ENCODE measurements around the gene PRKCE. TPM values are rescaled to one million over a fixed set of nuclear protein-coding genes. Genes with fewer than 3 reads are reported as not detected.

Gene PRKCE
- polyA plus RNA-seq, 1 experiment: 16.7 TPM

DNA sequence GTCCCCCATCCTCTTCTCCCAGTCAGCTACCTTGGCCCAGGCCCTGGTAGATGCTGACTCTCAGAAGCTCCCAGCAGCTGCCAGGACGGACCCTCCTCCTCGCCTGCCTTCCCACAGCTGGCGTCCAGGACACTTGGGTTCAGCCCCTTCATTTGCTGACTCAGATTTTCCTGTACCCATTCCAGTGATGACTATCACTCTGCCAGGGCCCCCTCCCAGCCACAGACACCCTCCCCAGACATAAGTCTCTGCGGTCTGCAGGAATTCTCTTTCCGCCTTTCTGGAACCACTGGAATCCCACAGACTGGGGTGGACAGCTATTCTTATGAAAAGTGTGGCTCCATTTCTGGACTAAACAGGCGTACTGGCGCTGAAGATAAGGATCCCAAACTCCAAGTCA, 385.5 kb downstream of the PRKCE start:
- H3K4me3 ChIP-seq (ENCODE audit: low read depth, low read length): no peak overlapping the region
- TF ChIP-seq, protein P1, sequence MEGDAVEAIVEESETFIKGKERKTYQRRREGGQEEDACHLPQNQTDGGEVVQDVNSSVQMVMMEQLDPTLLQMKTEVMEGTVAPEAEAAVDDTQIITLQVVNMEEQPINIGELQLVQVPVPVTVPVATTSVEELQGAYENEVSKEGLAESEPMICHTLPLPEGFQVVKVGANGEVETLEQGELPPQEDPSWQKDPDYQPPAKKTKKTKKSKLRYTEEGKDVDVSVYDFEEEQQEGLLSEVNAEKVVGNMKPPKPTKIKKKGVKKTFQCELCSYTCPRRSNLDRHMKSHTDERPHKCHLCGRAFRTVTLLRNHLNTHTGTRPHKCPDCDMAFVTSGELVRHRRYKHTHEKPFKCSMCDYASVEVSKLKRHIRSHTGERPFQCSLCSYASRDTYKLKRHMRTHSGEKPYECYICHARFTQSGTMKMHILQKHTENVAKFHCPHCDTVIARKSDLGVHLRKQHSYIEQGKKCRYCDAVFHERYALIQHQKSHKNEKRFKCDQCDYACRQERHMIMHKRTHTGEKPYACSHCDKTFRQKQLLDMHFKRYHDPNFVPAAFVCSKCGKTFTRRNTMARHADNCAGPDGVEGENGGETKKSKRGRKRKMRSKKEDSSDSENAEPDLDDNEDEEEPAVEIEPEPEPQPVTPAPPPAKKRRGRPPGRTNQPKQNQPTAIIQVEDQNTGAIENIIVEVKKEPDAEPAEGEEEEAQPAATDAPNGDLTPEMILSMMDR (IDR thresholded peaks at IDR 0.05; ENCODE audit: low read depth, low read length): no peak
- DNase-seq (ENCODE audit: low read depth, low spot score): no peak
- H3K27ac ChIP-seq (ENCODE audit: low read depth, low read length): no peak overlapping the region
- H3K27me3 ChIP-seq (ENCODE audit: control insufficient read depth, insufficient read depth, low read length): no peaks in the 10 kb centered on the region
- ChIA-PET CTCF (interaction anchor here (1.2 kb wide), 1 partner anchor 26 kb away, joined by 4 read pairs; no protein-coding TSS in a partner anchor), POLR2A (no interaction called here)
- no peaks in the 10 kb centered on the region; the same call in 1 of the 2 replicates for H3K9me3 ChIP-seq (ENCODE audit: control insufficient read depth, insufficient read depth, low read length)

DNA sequence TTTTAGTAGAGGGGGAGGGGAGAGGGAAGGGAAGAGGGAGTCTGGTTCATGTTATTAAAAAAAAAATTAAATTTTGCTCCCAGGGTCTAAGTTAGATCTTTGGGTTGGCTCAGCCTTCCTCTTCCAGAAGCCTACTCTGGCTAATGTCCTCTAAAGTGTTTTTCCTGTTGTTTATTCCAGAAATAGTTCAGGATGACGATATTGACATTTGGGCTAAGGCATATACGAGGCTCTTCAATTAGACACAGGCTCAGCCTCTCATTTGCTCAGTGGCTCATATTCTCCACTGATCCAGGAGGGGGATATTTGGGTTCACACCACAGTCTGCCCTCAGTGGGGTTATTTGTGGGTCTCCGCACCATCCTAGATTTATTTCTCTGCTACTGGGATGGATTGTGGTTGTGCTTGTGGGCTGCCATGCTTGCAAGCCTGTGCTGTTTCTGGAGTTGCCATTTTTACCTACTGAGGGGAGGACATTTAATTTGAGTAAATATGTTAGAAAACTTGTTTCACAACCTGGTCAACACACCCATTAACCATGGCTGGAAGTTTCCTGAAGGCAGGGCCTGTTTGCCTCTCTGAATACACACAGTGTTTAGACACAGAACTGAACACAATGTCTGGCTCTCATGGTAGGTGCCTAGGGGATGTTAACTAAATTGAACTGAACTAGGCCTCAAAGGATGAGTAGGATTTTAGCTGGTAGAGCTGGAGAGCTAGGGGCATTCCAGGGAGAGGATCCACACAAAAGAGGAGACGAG, 388.2 kb downstream of the PRKCE start:
- Histone ChIP-seq H3K9me3 (ENCODE audit: control insufficient read depth, insufficient read depth, low read length) (no peaks in the 10 kb centered on the region), H3K4me3 (ENCODE audit: low read depth, low read length) (no peak overlapping the region), H3K27me3 (ENCODE audit: control insufficient read depth, insufficient read depth, low read length) (no peaks in the 10 kb centered on the region), H3K27ac (ENCODE audit: low read depth, low read length) (no peak overlapping the region)
- ChIA-PET CTCF (interaction anchor here (0.8 kb wide), 1 partner anchor 23 kb away, joined by 3 read pairs; no protein-coding TSS in a partner anchor), POLR2A (interaction anchor here (0.6 kb wide), 2 partner anchors 10 to 38 kb away, joined by 4 to 7 read pairs; no protein-coding TSS in a partner anchor)
- TF ChIP-seq, protein P1 (IDR thresholded peaks at IDR 0.05; ENCODE audit: low read depth, low read length): no peak
- DNase-seq (ENCODE audit: low read depth, low spot score): no peak

DNA sequence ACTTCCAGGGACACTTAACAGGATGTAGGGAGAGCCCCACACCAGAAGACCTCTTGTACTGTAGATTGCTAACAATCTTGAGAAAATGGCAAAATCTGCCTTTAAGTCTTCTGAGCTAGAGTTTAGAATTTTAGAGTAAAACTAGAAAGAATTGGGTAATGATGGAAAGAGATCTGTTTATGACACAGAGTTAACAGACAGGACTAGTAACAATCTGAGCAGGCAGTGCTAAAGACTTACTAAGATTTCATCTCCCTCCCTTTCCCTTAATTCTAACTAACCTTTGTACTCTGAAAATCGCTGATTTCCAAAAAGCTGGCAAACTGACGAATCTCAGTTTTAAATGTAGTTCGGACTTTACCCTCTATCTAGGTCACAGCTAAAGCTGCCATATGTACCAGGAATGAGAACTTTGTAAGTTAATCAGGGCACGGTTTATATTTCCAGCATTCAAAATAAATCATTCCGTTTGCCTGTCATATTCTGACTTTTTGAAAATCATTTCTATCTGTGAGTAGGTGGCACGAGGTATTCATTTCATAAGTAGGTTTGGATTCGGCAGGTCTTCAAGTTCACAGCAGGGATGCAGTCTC, 389.2 kb downstream of the PRKCE start:
- Histone ChIP-seq H3K9me3 (ENCODE audit: control insufficient read depth, insufficient read depth, low read length) (no peaks in the 10 kb centered on the region), H3K4me3 (ENCODE audit: low read depth, low read length) (no peak overlapping the region), H3K27me3 (ENCODE audit: control insufficient read depth, insufficient read depth, low read length) (no peaks in the 10 kb centered on the region), H3K27ac (ENCODE audit: low read depth, low read length) (no peak overlapping the region)
- ChIA-PET POLR2A (interaction anchor here (0.6 kb wide), 2 partner anchors 11 to 39 kb away, joined by 4 to 7 read pairs; no protein-coding TSS in a partner anchor), CTCF (interaction anchor here (1.8 kb wide), 1 partner anchor 30 kb away, joined by 5 read pairs; no protein-coding TSS in a partner anchor)
- TF ChIP-seq, protein P1 (IDR thresholded peaks at IDR 0.05; ENCODE audit: low read depth, low read length): no peak
- DNase-seq (ENCODE audit: low read depth, low spot score): no peak

DNA sequence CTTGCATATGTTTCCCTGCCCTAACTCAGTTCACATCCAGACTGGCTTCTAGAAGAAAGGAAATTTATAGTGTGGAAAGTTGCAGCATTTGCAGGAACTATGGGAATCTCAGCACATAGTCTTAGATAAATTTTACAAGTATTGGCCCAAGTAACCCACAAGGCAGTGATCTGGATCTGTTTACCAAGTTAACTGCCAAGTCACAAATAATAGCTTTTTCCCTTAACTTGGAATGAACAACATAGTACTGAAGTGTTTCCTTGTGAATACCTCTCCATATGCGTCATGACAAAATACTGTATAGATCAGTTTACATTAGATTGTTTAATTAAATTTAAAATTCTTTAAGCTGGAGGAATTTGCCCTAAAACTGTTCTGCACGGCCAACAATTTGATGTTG, 390.0 kb downstream of the PRKCE start:
- ChIA-PET CTCF (interaction anchor here (1.1 to 1.8 kb wide), 3 partner anchors 21 to 39 kb away, joined by 3 to 9 read pairs (median 5); no protein-coding TSS in a partner anchor), POLR2A (interaction anchor here (1.2 kb wide), 1 partner anchor 256 kb away, joined by 4 read pairs; the partner anchor contains the start of gene EPAS1)
- Histone ChIP-seq H3K27ac (ENCODE audit: low read depth, low read length) (no peak overlapping the region), H3K4me3 (ENCODE audit: low read depth, low read length) (no peak overlapping the region), H3K27me3 (ENCODE audit: control insufficient read depth, insufficient read depth, low read length) (no peaks in the 10 kb centered on the region), H3K9me3 (ENCODE audit: control insufficient read depth, insufficient read depth, low read length) (no peaks in the 10 kb centered on the region)
- DNase-seq (ENCODE audit: low read depth, low spot score): no peak
- TF ChIP-seq, protein P1 (IDR thresholded peaks at IDR 0.05; ENCODE audit: low read depth, low read length): no peak
